ENCODE results near the gene TACC3.
A peak's percentile ranks its signal among the peaks of the same experiment; 100 is the strongest.

Gene TACC3

GRCh38 chr4:1705732-1706131, 15.6 kb upstream of the TACC3 start:
- DNase-seq, result no peak

GRCh38 chr4:1706358-1706757, 15.0 kb upstream of the TACC3 start:
- DNase-seq, result no peak

GRCh38 chr4:1708581-1708980, 12.7 kb upstream of the TACC3 start:
- no peak for DNase-seq

GRCh38 chr4:1711055-1711570, 10.2 kb upstream of the TACC3 start:
- no peak for DNase-seq

GRCh38 chr4:1711571-1712215, 9.6 kb upstream of the TACC3 start:
- peak; percentile 35 for DNase-seq

- peak; percentile 99 for DNase-seq
Measured at GRCh38 chr4:1712216-1713002, 8.9 kb upstream of the TACC3 start, which contains the start of gene SLBP. Gene SLBP (minus strand): TSS chr4:1712319. CDS start chr4:1712188, 131 bp downstream.

- no peak for DNase-seq
Measured at GRCh38 chr4:1713003-1713851, 8.1 kb upstream of the TACC3 start.

GRCh38 chr4:1714303-1715001, 6.9 kb upstream of the TACC3 start:
- no peak for DNase-seq

GRCh38 chr4:1715002-1715758, 6.1 kb upstream of the TACC3 start:
- no peak for DNase-seq

GRCh38 chr4:1716065-1716945, 5.0 kb upstream of the TACC3 start:
- DNase-seq, result no peak

- DNase-seq, result no peak
Measured at GRCh38 chr4:1717129-1718094, 3.9 kb upstream of the TACC3 start.

- no peak for DNase-seq
Measured at GRCh38 chr4:1718095-1718850, 3.0 kb upstream of the TACC3 start.

GRCh38 chr4:1720163-1720983, 948 bp upstream of the TACC3 start:
- DNase-seq, result peak; percentile 43

- no peak for DNase-seq
Measured at GRCh38 chr4:1721666-1722550, 587 bp downstream of the TACC3 start.

GRCh38 chr4:1722551-1723118, 1.3 kb downstream of the TACC3 start:
- DNase-seq, result peak; percentile 25

- DNase-seq, result peak; percentile 63
Measured at GRCh38 chr4:1723131-1723801, 1.9 kb downstream of the TACC3 start.
